HAP-1 (cell line): Measurements from ENCODE around the gene FBL.
"Not testable (repeated sequence)": the region's sequence is repeated elsewhere in the genome, so short reads cannot be mapped to it uniquely, and the experiment has no call there.

Experiments used
- DNase-seq, 2 experiments: peaks; one replicate each; pipeline ENCODE4 v3.0.0-alpha.2; 2016 to 2020; ENCODE audit warnings: low spot score in 2 of 2
- H3K27me3 ChIP-seq: fragments of 250-450 bp; sonication (Bioruptor Pico); 2 replicates; pipeline ENCODE4 v1.5.1; 2020; ENCODE audit warnings: low read depth, mild to moderate bottlenecking, moderate library complexity
- H3K36me3 ChIP-seq: fragments of 250-450 bp; sonication (Bioruptor Pico); replicated peaks from 2 replicates; pipeline ENCODE4 v1.5.1; 2020; ENCODE audit warnings: mild to moderate bottlenecking
- H3K4me1 ChIP-seq: fragments of 250-450 bp; sonication (Bioruptor Pico); 2 replicates; pipeline ENCODE4 v1.5.1; 2020; ENCODE audit warnings: mild to moderate bottlenecking
- H3K4me3 ChIP-seq: fragments of 250-450 bp; sonication (Bioruptor Pico); 2 replicates; pipeline ENCODE4 v1.5.1; 2020; ENCODE audit warnings: mild to moderate bottlenecking, moderate library complexity
- H3K9me3 ChIP-seq: fragments of 250-450 bp; sonication (Bioruptor Pico); 2 replicates; pipeline ENCODE4 v1.5.1; 2020; ENCODE audit warnings: mild to moderate bottlenecking, moderate library complexity
- in situ Hi-C: fragments of 300-500 bp; cut with MboI; formaldehyde crosslinking; loops from 3 replicates; pipeline ENCODE4 v1.14.3; 2020; ENCODE audit warnings: low sequenced_read_pairs, inconsistent platforms, mixed read lengths

The FBL gene

DNA sequence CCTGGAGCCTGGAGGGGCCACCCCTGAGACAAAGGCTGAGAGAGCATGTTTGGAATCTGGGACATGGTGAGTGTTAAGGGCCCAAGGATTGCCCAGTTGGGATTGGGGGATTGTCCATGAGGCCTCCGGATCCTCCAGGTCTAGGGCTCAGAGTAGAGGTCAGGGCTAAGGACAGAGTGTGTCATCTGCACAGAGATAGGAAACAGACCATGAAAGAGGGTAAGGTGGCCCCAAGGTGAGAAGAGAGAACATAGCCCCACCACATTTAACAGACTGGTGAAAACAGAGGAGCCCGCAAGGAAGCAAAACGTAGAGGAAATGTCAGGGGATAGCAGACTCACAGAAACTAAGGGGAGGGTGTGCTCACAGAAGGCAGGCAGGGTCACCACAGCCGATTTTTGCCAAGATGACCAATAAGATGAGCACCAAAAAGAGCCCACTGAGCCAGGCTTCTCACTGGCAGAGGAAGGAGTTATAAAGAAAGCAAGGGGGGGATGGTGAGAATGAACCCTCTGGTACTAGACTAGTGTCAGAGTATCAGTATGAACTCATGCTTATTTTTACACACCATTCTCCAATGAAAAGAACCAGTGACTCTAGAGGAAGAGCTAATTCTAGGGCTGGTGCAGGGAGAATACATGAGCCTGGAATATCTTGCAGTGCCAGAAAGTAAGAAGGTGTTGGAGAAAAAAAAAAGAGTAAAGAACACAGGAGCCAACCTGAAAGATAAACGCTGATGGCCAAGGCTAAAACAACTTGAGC, 29.7 kb downstream of the FBL start:
- Histone ChIP-seq H3K9me3 (no peaks in the 10 kb centered on the region), H3K4me1 (no peaks in the 10 kb centered on the region), H3K36me3 (no peaks in the 10 kb centered on the region; the same call in 1 of the 2 replicates), H3K4me3 (no peak overlapping the region), H3K27me3 (no peaks in the 10 kb centered on the region)
- DNase-seq: no peak
- in situ Hi-C loops: no loop called here

GRCh38 chr19:39814595-39814994, 31.6 kb downstream of the FBL start:
- Histone ChIP-seq H3K9me3 (no peaks in the 10 kb centered on the region), H3K4me3 (no peak overlapping the region), H3K27me3 (no peaks in the 10 kb centered on the region), H3K36me3 (no peaks in the 10 kb centered on the region), H3K4me1 (no peaks in the 10 kb centered on the region)
- no peak for DNase-seq
- in situ Hi-C loops: no loop called here

- H3K4me1 ChIP-seq, H3K4me3 ChIP-seq, in situ Hi-C loops, H3K9me3 ChIP-seq, H3K36me3 ChIP-seq, DNase-seq, H3K27me3 ChIP-seq: not testable (repeated sequence)
Measured at GRCh38 chr19:39814111-39814510, 32.1 kb downstream of the FBL start.

GRCh38 chr19:39813264-39813993, 32.8 kb downstream of the FBL start:
- no peak overlapping the region for H3K4me3 ChIP-seq
- no peak for DNase-seq
- no peaks in the 10 kb centered on the region for H3K9me3 ChIP-seq
- no peaks in the 10 kb centered on the region for H3K36me3 ChIP-seq
- H3K27me3 ChIP-seq: no peaks in the 10 kb centered on the region
- no peaks in the 10 kb centered on the region for H3K4me1 ChIP-seq
- in situ Hi-C loops: no loop called here

GRCh38 chr19:39811064-39811463, 35.1 kb downstream of the FBL start:
- H3K4me1 ChIP-seq: no peaks in the 10 kb centered on the region
- in situ Hi-C loops: no loop called here
- no peaks in the 10 kb centered on the region for H3K36me3 ChIP-seq
- no peak overlapping the region for H3K4me3 ChIP-seq
- no peaks in the 10 kb centered on the region for H3K9me3 ChIP-seq
- H3K27me3 ChIP-seq: no peaks in the 10 kb centered on the region
- DNase-seq: no peak

DNA sequence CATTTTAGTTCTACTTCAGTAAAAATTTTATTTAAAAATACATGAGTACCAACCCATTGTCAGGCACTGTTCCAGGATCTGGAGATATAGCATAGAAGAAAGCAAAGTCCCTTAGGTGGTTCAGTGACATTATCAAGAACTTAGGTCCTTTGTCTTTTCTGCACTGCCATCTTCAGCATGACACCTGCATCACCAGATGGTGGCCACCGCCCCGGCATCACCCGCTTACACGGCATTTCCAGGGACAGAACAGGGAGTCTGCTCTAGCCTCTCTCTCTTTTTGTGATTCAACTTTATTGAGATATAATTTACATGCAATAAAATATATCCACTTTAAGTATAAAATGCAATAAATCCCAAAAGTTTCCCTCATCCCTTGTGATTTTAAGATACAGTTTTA, 35.8 kb downstream of the FBL start:
- H3K27me3 ChIP-seq: no peaks in the 10 kb centered on the region
- H3K9me3 ChIP-seq: no peaks in the 10 kb centered on the region
- H3K36me3 ChIP-seq: no peaks in the 10 kb centered on the region
- in situ Hi-C loops: no loop called here
- no peak overlapping the region for H3K4me3 ChIP-seq
- DNase-seq: no peak
- H3K4me1 ChIP-seq: no peaks in the 10 kb centered on the region

- no peaks in the 10 kb centered on the region for H3K4me1 ChIP-seq
- in situ Hi-C loops: no loop called here
- no peak overlapping the region for H3K4me3 ChIP-seq
- no peaks in the 10 kb centered on the region for H3K36me3 ChIP-seq
- DNase-seq: no peak
- H3K9me3 ChIP-seq: no peaks in the 10 kb centered on the region
- H3K27me3 ChIP-seq: no peaks in the 10 kb centered on the region
Measured at GRCh38 chr19:39809368-39809767, 36.8 kb downstream of the FBL start.

DNA sequence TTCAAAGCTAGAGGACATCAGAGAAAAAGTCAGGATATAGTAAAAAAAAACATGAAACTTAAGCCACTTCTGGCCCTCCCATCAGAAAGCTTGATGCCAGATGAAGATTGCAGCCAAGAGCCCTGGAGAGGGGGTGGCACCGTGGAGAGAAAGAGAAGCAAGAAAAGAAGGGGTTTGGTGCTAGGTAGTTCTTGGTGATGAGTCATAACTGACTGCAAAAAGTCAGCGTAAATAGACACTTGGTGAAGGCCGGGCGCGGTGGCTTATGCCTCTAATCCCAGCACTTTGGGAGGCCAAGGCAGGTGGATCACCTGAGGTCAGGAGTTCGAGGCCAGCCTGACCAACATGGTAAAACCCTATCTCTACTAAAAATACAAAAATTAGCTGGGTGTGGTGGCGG, 37.5 kb downstream of the FBL start:
- DNase-seq, H3K4me1 ChIP-seq, H3K9me3 ChIP-seq, in situ Hi-C loops, H3K4me3 ChIP-seq, H3K36me3 ChIP-seq, H3K27me3 ChIP-seq: not testable (repeated sequence)

DNA sequence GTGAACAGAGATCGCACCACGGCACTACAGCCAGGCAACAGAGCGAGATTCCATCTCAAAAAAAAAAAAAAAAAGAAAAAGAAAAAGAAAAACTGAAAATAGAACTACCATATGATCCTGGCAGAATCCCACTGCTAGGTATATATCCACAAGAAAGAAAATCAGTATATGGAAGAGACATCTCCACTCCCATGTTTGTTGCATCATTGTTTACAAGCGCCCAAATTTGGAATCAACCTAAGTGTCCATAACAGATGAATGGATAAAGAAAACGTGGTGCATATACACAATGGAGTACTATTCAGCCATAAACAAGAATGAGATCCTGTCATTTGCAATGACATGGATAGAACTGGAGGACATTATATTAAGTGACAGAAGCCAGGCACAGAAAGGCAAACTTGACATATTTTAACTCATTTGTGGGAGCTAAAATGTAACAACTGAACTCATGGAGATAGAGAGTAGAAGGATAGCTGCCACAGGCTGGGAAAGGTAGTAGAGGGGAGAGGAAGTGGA, 38.3 kb downstream of the FBL start:
- H3K9me3 ChIP-seq: no peaks in the 10 kb centered on the region
- no peak overlapping the region for H3K4me3 ChIP-seq
- in situ Hi-C loops: no loop called here
- H3K36me3 ChIP-seq: no peaks in the 10 kb centered on the region
- no peaks in the 10 kb centered on the region for H3K4me1 ChIP-seq
- no peak for DNase-seq
- H3K27me3 ChIP-seq: no peaks in the 10 kb centered on the region; the same call in 1 of the 2 replicates

GRCh38 chr19:39805104-39805503, 41.1 kb downstream of the FBL start:
- DNase-seq: no peak
- in situ Hi-C loops: no loop called here

DNA sequence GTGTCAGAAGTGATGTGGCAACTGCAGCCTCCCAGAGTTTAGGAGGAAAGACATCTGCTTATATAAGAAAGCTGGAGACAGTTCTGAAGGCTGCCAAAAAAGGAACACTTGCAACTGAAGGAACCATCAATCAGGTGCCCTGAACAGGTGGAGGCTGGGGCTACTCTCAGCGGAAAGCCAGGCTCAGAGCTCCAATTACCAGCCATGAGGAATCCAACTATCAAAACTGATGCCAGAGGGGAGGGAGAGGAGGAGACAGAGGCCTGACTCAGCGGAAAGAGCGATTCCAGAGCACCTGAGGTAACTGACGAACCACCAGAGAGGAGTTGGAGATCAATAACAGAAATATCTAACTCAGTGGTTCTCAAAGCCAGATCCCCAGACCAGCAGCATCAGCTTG, 43.2 kb downstream of the FBL start:
- no peaks in the 10 kb centered on the region for H3K4me1 ChIP-seq
- H3K36me3 ChIP-seq: no peaks in the 10 kb centered on the region
- H3K9me3 ChIP-seq: no peaks in the 10 kb centered on the region
- no peak for DNase-seq
- H3K27me3 ChIP-seq: peaks cover 23% of the 10 kb centered on the region
- in situ Hi-C loops: no loop called here
- no peak overlapping the region for H3K4me3 ChIP-seq

More at GRCh38 chr19:39805104-39805503, 41.1 kb downstream of the FBL start:
- no peaks in the 10 kb centered on the region for H3K4me1 ChIP-seq
- H3K9me3 ChIP-seq: no peaks in the 10 kb centered on the region
- H3K4me3 ChIP-seq: no peak overlapping the region
- H3K36me3 ChIP-seq: no peaks in the 10 kb centered on the region
- peaks cover 12% of the 10 kb centered on the region for H3K27me3 ChIP-seq

- H3K4me1 ChIP-seq: no peaks in the 10 kb centered on the region
- DNase-seq: no peak
- in situ Hi-C loops: no loop called here
- no peak overlapping the region for H3K4me3 ChIP-seq
- no peaks in the 10 kb centered on the region for H3K9me3 ChIP-seq
- peaks cover 35% of the 10 kb centered on the region; the same call in 1 of the 2 replicates for H3K27me3 ChIP-seq
- no peaks in the 10 kb centered on the region for H3K36me3 ChIP-seq
Measured at GRCh38 chr19:39797083-39797482, 49.1 kb downstream of the FBL start.

DNA sequence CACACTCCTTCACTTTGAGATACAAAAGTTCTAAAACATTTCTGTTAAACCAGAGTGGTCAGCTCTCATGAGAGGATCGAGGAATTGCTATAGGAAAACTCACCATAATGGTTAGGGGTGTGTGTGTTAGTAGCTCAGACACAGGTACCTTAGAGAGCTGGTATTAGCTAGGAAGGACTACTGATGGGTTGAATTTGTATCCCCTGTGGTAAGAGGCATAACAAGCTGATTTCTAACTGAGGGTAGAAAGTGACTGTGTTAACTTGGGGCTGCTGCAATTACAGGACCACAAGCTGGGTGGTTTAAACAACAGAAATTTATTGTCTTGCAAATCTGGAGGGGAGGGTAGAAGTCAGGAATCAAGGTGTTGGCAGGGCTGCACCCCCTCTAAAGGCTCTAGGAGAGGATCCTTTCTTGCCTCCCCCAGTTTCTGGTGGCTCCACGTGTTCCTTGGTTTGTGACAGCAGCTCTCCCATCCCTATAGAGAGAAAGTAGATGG, 50.1 kb downstream of the FBL start:
- peaks cover 33% of the 10 kb centered on the region; the same call in 1 of the 2 replicates for H3K27me3 ChIP-seq
- no peak for DNase-seq
- no peak overlapping the region for H3K4me3 ChIP-seq
- no peaks in the 10 kb centered on the region for H3K36me3 ChIP-seq
- in situ Hi-C loops: no loop called here
- H3K9me3 ChIP-seq: no peaks in the 10 kb centered on the region
- no peaks in the 10 kb centered on the region for H3K4me1 ChIP-seq

DNA sequence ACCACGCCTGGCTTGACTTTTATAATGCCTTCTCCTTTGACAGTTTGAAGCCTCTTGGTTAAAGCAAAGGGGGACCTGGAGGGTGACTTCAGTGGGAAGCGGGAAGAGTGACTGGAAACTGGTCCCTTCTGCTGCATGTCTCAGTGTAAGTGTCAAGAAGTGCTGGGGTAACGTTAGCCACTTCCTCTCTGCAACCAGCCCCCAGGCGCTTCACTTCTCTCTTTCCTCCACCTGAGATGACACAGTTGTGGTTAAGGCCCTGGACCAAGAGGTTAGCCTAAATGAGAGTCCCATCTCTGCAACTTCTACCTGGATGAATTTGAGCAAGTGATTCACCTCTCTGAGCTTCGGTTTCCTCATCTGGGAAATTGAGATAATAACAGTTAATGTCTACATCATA, 51.2 kb downstream of the FBL start:
- H3K4me3 ChIP-seq: no peak overlapping the region
- H3K9me3 ChIP-seq: no peaks in the 10 kb centered on the region
- H3K4me1 ChIP-seq: no peaks in the 10 kb centered on the region
- no peaks in the 10 kb centered on the region for H3K36me3 ChIP-seq
- peaks cover 30% of the 10 kb centered on the region; the same call in 1 of the 2 replicates for H3K27me3 ChIP-seq
- no peak for DNase-seq
- in situ Hi-C loops: no loop called here
